ENCODE data around the gene PTPN5. TPM values are rescaled to one million over a fixed set of nuclear protein-coding genes. Genes with fewer than 3 reads are reported as not detected.

Gene PTPN5
- total RNA-seq, 1 experiment from 2014 or later = not detected

- Mint-ChIP-seq H3K9me3 (ENCODE audit: low read depth, unreplicated experiment) (no peaks in the 10 kb centered on the region), H3K4me1 (ENCODE audit: low read depth, unreplicated experiment) (peaks cover 21% of the 10 kb centered on the region), H3K27ac (ENCODE audit: unreplicated experiment) (no peak overlapping the region), H3K36me3 (ENCODE audit: insufficient read depth, unreplicated experiment) (no peaks in the 10 kb centered on the region), H3K4me3 (ENCODE audit: low read depth, unreplicated experiment) (no peak overlapping the region), H3K27me3 (ENCODE audit: unreplicated experiment) (no peaks in the 10 kb centered on the region)
- intact Hi-C loops (cut with micrococcal nuclease; ENCODE audit: unreplicated experiment) = no loop called here
- no peak for DNase-seq
- BruUV-seq (replicated peaks) = no TSS peak
- CTCF ChIA-PET = interaction anchor here (0.6 to 2.0 kb wide), 3 partner anchors 38 to 78 kb away, joined by 7 to 8 read pairs (median 8); no protein-coding TSS in a partner anchor
- no peak for TF ChIP-seq CTCF (IDR thresholded peaks at IDR 0.05; ENCODE audit: unreplicated experiment)
Observed at GRCh38 chr11:18765554-18765953, 26.0 kb downstream of the PTPN5 start.

- H3K9me3 Mint-ChIP-seq (ENCODE audit: low read depth, unreplicated experiment) = no peaks in the 10 kb centered on the region
- peaks cover 19% of the 10 kb centered on the region for H3K27me3 Mint-ChIP-seq (ENCODE audit: unreplicated experiment)
- H3K4me1 Mint-ChIP-seq (ENCODE audit: low read depth, unreplicated experiment) = peaks cover 7% of the 10 kb centered on the region
- no peak overlapping the region for H3K4me3 Mint-ChIP-seq (ENCODE audit: low read depth, unreplicated experiment)
- no TSS peak for BruUV-seq (replicated peaks)
- no peak for DNase-seq
- intact Hi-C loops (cut with micrococcal nuclease; ENCODE audit: unreplicated experiment) = no loop called here
- no peak overlapping the region for H3K27ac Mint-ChIP-seq (ENCODE audit: unreplicated experiment)
- H3K36me3 Mint-ChIP-seq (ENCODE audit: insufficient read depth, unreplicated experiment) = no peaks in the 10 kb centered on the region
- CTCF ChIA-PET = interaction anchor here (1.0 to 1.8 kb wide), 2 partner anchors 12 kb away, joined by 3 to 5 read pairs; no protein-coding TSS in a partner anchor
- no peak for TF ChIP-seq CTCF (IDR thresholded peaks at IDR 0.05; ENCODE audit: unreplicated experiment)
Observed at GRCh38 chr11:18761741-18762140, 29.9 kb downstream of the PTPN5 start.

GRCh38 chr11:18761144-18761543, 30.5 kb downstream of the PTPN5 start:
- DNase-seq = no peak
- Mint-ChIP-seq H3K4me3 (ENCODE audit: low read depth, unreplicated experiment) (no peak overlapping the region), H3K27ac (ENCODE audit: unreplicated experiment) (no peak overlapping the region), H3K4me1 (ENCODE audit: low read depth, unreplicated experiment) (peaks cover 7% of the 10 kb centered on the region), H3K9me3 (ENCODE audit: low read depth, unreplicated experiment) (no peaks in the 10 kb centered on the region), H3K36me3 (ENCODE audit: insufficient read depth, unreplicated experiment) (no peaks in the 10 kb centered on the region), H3K27me3 (ENCODE audit: unreplicated experiment) (peaks cover 19% of the 10 kb centered on the region)
- intact Hi-C loops (cut with micrococcal nuclease; ENCODE audit: unreplicated experiment) = no loop called here
- BruUV-seq (replicated peaks) = no TSS peak
- TF ChIP-seq CTCF (IDR thresholded peaks at IDR 0.05; ENCODE audit: unreplicated experiment) = no peak
- CTCF ChIA-PET = interaction anchor here (1.0 to 1.8 kb wide), 2 partner anchors 12 kb away, joined by 3 to 5 read pairs; no protein-coding TSS in a partner anchor

- intact Hi-C loops (cut with micrococcal nuclease; ENCODE audit: unreplicated experiment) = no loop called here
- H3K27me3 Mint-ChIP-seq (ENCODE audit: unreplicated experiment) = peaks cover 19% of the 10 kb centered on the region
- no peaks in the 10 kb centered on the region for H3K9me3 Mint-ChIP-seq (ENCODE audit: low read depth, unreplicated experiment)
- H3K27ac Mint-ChIP-seq (ENCODE audit: unreplicated experiment) = no peak overlapping the region
- no peak overlapping the region for H3K4me3 Mint-ChIP-seq (ENCODE audit: low read depth, unreplicated experiment)
- H3K36me3 Mint-ChIP-seq (ENCODE audit: insufficient read depth, unreplicated experiment) = no peaks in the 10 kb centered on the region
- TF ChIP-seq CTCF (IDR thresholded peaks at IDR 0.05; ENCODE audit: unreplicated experiment) = no peak
- CTCF ChIA-PET = interaction anchor here (0.6 kb wide), 1 partner anchor 227 kb away, joined by 3 read pairs; no protein-coding TSS in a partner anchor
- BruUV-seq (replicated peaks) = no TSS peak
- DNase-seq = no peak
- peaks cover 15% of the 10 kb centered on the region for H3K4me1 Mint-ChIP-seq (ENCODE audit: low read depth, unreplicated experiment)
Observed at GRCh38 chr11:18757811-18758210, 33.8 kb downstream of the PTPN5 start.
